ACC112 (cell line): ENCODE results near the gene TMCC3.
"Not testable (repeated sequence)": the region's sequence is repeated elsewhere in the genome, so short reads cannot be mapped to it uniquely, and the experiment has no call there.

Source experiments
- H2AFZ ChIP-seq: fragments of 200-600 bp; sonication (generic); one replicate; pipeline ENCODE4 v1.6.0; 2017; ENCODE audit warnings: antibody characterized with exemption, low read length; ENCODE audit not compliant: unreplicated experiment
- H3K27ac ChIP-seq: fragments of 200-600 bp; sonication (generic); 2 replicates; pipeline ENCODE4 v1.5.1; 2014; ENCODE audit warnings: low read depth, mild to moderate bottlenecking, antibody characterized with exemption, low read length, moderate library complexity
- H3K27me3 ChIP-seq: fragments of 200-600 bp; sonication (generic); 2 replicates; pipeline ENCODE4 v1.6.1; 2014; ENCODE audit warnings: mild to moderate bottlenecking, antibody characterized with exemption, low read length, moderate library complexity, mixed read lengths; ENCODE audit not compliant: insufficient read depth
- H3K36me3 ChIP-seq: fragments of 200-600 bp; sonication (generic); 2 replicates; pipeline ENCODE4 v1.6.1; 2016; ENCODE audit warnings: mild to moderate bottlenecking, antibody characterized with exemption, low read length, moderate library complexity, mixed read lengths; ENCODE audit not compliant: insufficient read depth
- H3K4me1 ChIP-seq: fragments of 200-600 bp; sonication (generic); one replicate; pipeline ENCODE4 v1.6.1; 2016; ENCODE audit warnings: low read length, mixed read lengths; ENCODE audit not compliant: insufficient read depth, unreplicated experiment, control insufficient read depth
- H3K4me3 ChIP-seq: fragments of 200-600 bp; sonication (generic); 2 replicates; pipeline ENCODE4 v1.5.1; 2014; ENCODE audit warnings: mild to moderate bottlenecking, low read depth, low read length
- H3K79me2 ChIP-seq: fragments of 200-600 bp; sonication (generic); one replicate; pipeline ENCODE4 v1.6.0; 2016; ENCODE audit warnings: low read length; ENCODE audit not compliant: control insufficient read depth, unreplicated experiment, insufficient read depth

Gene TMCC3

DNA sequence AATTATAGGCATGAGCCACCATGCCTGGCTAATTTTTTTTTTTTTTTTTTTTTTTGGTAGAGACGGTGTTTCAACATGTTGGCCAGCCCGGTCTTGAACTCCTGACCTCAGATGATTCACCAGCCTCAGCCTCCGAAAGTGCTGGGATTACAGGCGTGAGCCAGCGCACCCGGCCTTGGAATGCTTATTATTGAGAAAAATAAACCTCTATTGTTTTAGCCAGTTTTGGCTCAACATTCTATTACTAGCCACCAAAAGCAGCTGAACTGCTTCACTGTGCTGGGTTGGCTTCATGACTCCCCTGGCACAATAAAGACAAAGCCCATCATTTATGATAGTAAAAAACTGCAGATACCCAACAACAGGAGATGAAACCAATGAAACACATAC, 97.2 kb downstream of the TMCC3 start:
- Histone ChIP-seq H3K4me1 (peaks cover 8% of the 10 kb centered on the region), H2AFZ (no peak overlapping the region), H3K4me3 (no peak overlapping the region)

DNA sequence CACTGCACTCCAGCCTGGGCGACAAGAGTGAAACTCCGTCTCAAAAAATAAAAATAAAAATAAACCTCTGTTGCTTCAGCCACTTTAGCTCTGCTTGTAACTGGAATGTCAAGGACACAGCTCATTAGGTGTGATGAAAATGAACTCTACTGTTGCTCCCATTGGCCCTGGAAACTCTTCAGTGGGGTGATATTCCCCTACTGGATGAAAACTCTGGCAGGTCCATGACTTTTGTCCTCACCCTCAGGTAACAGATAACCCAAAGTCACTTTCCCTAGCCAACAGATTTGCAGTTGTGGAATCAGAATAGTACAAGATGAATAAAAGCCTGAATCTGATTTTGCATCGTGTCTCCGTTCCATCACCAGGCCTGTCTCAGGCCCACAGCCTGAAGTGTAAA, 98.5 kb downstream of the TMCC3 start:
- Histone ChIP-seq H2AFZ (no peak overlapping the region), H3K79me2 (no peaks in the 10 kb centered on the region), H3K36me3 (no peaks in the 10 kb centered on the region), H3K27me3 (no peaks in the 10 kb centered on the region), H3K27ac (no peak overlapping the region), H3K4me3 (no peak overlapping the region), H3K4me1 (peaks cover 8% of the 10 kb centered on the region)

More for the DNA sequence above, 97.2 kb downstream of the TMCC3 start:
- H3K79me2 ChIP-seq = no peaks in the 10 kb centered on the region
- H3K27ac ChIP-seq = 0 out of 2 replicates have a peak overlapping the region, but pooled peaks have one; percentile 6
- peaks cover 8% of the 10 kb centered on the region for H3K27me3 ChIP-seq
- no peaks in the 10 kb centered on the region for H3K36me3 ChIP-seq

- Histone ChIP-seq H3K27ac (no peak overlapping the region), H3K4me1 (peaks cover 8% of the 10 kb centered on the region), H3K36me3 (no peaks in the 10 kb centered on the region), H2AFZ (no peak overlapping the region), H3K79me2 (no peaks in the 10 kb centered on the region), H3K4me3 (no peak overlapping the region), H3K27me3 (no peaks in the 10 kb centered on the region)
Observed at GRCh38 chr12:94550964-94551363, 99.4 kb downstream of the TMCC3 start.

DNA sequence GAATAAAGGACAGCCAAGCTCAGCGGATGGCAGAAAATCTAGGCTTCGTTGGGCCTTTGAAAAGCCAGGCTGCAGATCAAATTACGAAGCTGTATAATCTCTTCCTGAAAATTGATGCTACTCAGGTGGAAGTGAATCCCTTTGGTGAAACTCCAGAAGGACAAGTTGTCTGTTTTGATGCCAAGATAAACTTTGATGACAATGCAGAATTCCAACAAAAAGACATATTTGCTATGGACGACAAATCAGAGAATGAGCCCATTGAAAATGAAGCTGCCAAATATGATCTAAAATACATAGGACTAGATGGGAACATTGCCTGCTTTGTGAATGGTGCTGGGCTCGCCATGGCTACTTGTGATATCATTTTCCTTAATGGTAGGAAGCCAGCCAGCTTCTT, 101.5 kb downstream of the TMCC3 start:
- H3K36me3 ChIP-seq, H3K4me3 ChIP-seq, H3K4me1 ChIP-seq, H3K27me3 ChIP-seq, H3K79me2 ChIP-seq, H3K27ac ChIP-seq, H2AFZ ChIP-seq: not testable (repeated sequence)

GRCh38 chr12:94545935-94546771, 104.2 kb downstream of the TMCC3 start:
- H3K79me2 ChIP-seq = no peaks in the 10 kb centered on the region
- no peaks in the 10 kb centered on the region for H3K36me3 ChIP-seq
- no peak overlapping the region for H3K4me3 ChIP-seq
- H3K4me1 ChIP-seq = no peaks in the 10 kb centered on the region
- no peak overlapping the region for H3K27ac ChIP-seq
- H2AFZ ChIP-seq = no peak overlapping the region
- H3K27me3 ChIP-seq = peaks cover 6% of the 10 kb centered on the region; the same call in 1 of the 2 replicates

GRCh38 chr12:94544355-94544754, 106.0 kb downstream of the TMCC3 start:
- H2AFZ ChIP-seq = no peak overlapping the region
- no peaks in the 10 kb centered on the region for H3K79me2 ChIP-seq
- peaks cover 6% of the 10 kb centered on the region; the same call in 1 of the 2 replicates for H3K27me3 ChIP-seq
- no peaks in the 10 kb centered on the region for H3K36me3 ChIP-seq
- no peak overlapping the region for H3K27ac ChIP-seq
- no peak overlapping the region for H3K4me3 ChIP-seq
- H3K4me1 ChIP-seq = no peaks in the 10 kb centered on the region

DNA sequence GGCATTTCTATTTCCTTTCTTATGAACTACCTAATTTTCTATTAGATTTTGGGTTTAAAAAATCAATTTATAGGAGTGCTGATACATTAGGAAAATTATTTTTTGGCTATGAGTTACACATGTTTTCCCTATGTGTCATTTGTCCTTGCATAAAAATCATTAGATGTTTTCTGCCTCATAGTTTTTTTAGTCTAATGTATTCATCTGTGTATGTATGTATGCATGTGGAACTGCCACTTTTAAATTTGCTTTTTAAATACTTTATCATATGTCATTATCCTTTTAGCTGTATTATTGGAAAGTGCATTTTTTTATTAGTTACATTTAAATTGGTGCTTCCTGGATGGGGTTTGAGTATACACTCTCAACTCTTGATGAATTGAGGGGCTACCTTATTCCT, 112.0 kb downstream of the TMCC3 start:
- H3K79me2 ChIP-seq = no peaks in the 10 kb centered on the region
- peaks cover 6% of the 10 kb centered on the region; the same call in 1 of the 2 replicates for H3K27me3 ChIP-seq
- no peak overlapping the region for H3K27ac ChIP-seq

DNA sequence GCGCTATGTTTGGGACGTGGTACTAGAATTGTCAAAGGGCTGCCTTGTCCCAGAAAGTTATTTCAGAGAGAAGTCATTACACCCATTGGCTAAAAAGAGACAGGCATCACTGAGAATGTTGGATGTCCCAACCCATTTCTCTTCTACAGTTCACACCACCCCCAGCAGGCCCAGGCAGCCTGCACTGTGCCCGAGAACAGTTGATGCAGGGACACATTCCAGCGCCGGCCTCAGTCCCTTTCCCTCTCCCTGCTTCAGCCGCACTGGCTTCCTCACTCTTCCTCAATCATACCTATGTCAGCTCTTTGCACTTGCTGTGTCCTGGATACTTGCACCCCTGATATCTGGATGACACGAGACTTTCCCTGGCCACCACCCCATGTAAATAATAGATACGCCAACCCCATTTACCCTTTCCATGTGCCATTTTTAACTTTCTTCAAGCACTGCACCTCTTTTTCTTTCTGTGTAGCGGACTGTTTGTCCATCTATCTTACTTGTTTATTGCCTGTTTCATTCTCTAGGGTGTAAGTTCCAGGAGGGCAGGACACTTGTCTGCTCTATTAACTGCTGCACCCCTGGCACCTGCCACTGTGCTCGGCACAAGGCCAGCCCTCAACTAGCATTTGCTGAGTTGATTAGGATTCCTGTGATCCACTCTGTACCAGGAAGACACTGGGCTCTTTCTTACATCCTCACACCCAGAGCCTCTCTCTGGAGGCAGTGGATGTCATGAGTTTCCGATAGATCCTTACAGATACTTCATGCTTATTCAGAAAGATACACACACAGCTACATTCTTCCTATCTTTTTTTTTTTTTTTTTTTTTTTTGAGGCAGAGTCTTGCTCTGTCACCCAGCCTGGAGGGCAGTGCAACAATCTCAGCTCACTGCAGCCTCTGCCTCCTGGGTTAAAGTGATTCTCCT, 114.1 kb downstream of the TMCC3 start:
- Histone ChIP-seq H3K4me3 (no peak overlapping the region), H3K27me3 (no peaks in the 10 kb centered on the region), H3K36me3 (no peaks in the 10 kb centered on the region), H3K79me2 (no peaks in the 10 kb centered on the region), H3K27ac (no peak overlapping the region), H2AFZ (no peak overlapping the region), H3K4me1 (no peaks in the 10 kb centered on the region)

More for the DNA sequence above, 112.0 kb downstream of the TMCC3 start:
- H2AFZ ChIP-seq = no peak overlapping the region
- no peaks in the 10 kb centered on the region for H3K36me3 ChIP-seq
- no peak overlapping the region for H3K4me3 ChIP-seq
- no peaks in the 10 kb centered on the region for H3K4me1 ChIP-seq

DNA sequence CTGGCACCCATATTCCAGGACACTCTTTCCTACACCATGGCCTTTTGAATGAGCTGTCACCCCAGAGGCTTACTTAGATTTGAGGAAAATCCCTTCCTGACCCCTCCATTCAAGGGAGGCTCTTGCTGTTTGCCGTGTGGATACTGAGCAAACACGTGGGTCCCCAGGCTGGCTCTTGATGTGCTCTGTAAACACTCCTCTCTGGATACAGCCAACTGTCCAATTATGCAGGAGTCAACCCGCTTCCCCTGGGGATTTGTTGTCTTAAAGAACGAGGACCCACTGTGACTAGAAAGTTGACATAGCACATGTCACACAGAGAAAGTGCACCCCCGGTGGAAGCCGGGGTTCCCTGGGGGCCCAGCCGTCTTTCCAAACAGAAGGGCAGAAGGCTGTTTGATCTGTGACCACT, 114.8 kb downstream of the TMCC3 start:
- Histone ChIP-seq H3K79me2 (no peaks in the 10 kb centered on the region), H3K36me3 (no peaks in the 10 kb centered on the region), H3K4me3 (no peak overlapping the region), H3K4me1 (no peaks in the 10 kb centered on the region), H2AFZ (no peak overlapping the region), H3K27ac (no peak overlapping the region), H3K27me3 (peaks cover 4% of the 10 kb centered on the region)

DNA sequence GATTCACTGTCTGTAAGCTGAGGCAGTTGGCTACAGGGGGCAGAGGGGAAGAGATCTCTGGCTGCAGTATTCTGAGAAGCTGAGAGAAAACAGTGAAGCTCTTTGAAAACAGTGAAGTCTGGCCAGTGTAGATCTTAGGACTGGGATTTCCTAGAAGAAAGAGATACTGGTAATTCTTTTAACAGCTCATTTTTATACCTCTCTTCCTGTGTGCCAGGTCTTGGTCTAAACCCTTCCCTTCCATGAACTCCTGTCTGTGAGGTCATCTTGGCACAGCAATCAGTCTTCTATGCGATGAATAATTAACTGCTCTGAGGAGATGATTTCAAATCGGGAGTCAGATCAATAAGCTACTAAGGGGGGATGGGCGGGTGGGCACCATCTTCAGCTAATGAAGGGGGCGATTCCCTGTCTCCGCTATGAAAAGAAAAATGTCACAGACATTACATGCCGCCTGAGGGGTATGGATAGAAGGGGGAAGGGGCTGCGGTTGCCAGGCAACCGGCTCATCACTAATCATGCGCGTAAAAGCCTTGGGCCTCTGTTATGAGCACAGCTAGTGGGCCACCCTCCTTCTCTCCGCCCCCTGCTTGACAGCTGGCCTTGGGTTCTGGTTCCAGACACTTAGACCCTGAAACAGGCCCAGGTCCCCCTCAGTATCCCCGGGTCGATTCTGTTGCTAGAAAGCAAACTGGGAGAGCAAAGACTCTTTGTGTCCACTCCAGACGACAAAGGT, 115.4 kb downstream of the TMCC3 start:
- Histone ChIP-seq H3K4me3 (no peak overlapping the region), H2AFZ (no peak overlapping the region), H3K4me1 (no peaks in the 10 kb centered on the region), H3K79me2 (no peaks in the 10 kb centered on the region), H3K27me3 (peaks cover 9% of the 10 kb centered on the region), H3K27ac (no peak overlapping the region), H3K36me3 (no peaks in the 10 kb centered on the region)
